Adrenal gland (tissue), 12 donors: Measurements from ENCODE around the gene SBF2. TPM values are rescaled to one million over a fixed set of nuclear protein-coding genes. Genes with fewer than 3 reads are reported as not detected.

ENCODE experiments used
- DNase-seq, 7 donors: peaks; one replicate each; pipeline ENCODE4 v3.0.0-alpha.2; 2019 to 2020
- H3K27ac ChIP-seq, 5 donors: fragments of 200-600 bp; sonication (generic) in 4 of 5; 1 replicate in 3 of 5; 2 replicates in 2 of 5; pipeline versions ENCODE4 v1.5.1 to v1.8.0; 2016 to 2020; ENCODE audit warnings: mild to moderate bottlenecking in 1 of 5
- H3K27me3 ChIP-seq: fragments of 200-600 bp; 2 replicates; pipeline ENCODE4 v1.8.0; 2021
- H3K36me3 ChIP-seq, 2 donors: fragments of 200-600 bp; replicated peaks in 1 of 2; 1 replicate in 1 of 2; 2 replicates in 1 of 2; pipeline versions ENCODE4 v1.5.1 to v1.8.0; 2018 to 2022
- H3K4me1 ChIP-seq, 2 donors: fragments of 200-600 bp; replicated peaks in 1 of 2; 1 replicate in 1 of 2; 2 replicates in 1 of 2; pipeline versions ENCODE4 v1.5.1 to v1.8.0; 2018 to 2021
- H3K4me3 ChIP-seq, 4 donors: fragments of 200-600 bp; sonication (generic) in 3 of 4; one replicate each; pipeline ENCODE4 v1.5.1; 2016 to 2018
- H3K9me3 ChIP-seq, 3 donors: fragments of 200-600 bp; sonication (generic) in 1 of 3; replicated peaks in 1 of 3; 1 replicate in 2 of 3; 2 replicates in 1 of 3; pipeline versions ENCODE4 v1.5.1 to v1.8.0; 2016 to 2021
- POLR2A ChIP-seq, 2 donors: fragments of 450-650 bp; IDR thresholded peaks; one replicate each; pipeline ENCODE4 v1.6.1; 2017; ENCODE audit warnings: antibody characterized with exemption in 2 of 2, mild to moderate bottlenecking in 2 of 2, moderate library complexity in 1 of 2
- WGBS, 4 donors: extraction: QIAGEN DNeasy Blood & Tissue Kit in 2 of 4; methylation state at CpG; one replicate each; pipeline versions ENCODE4 v1.1.5 to v1.1.7; 2013 to 2017; 5-methylcytosine and 5-hydroxymethylcytosine counted together
- intact Hi-C, 2 donors: fragments of 100-400 bp; cut with DNase I; formaldehyde crosslinking; loops; one replicate each; pipeline versions ENCODE4 v1.14.1 to v1.15.0; 2022 to 2023
- polyA plus RNA-seq, 3 donors: library from polyadenylated mRNA; stranded (reverse); fragments of 200-250 nt in 2 of 3; fragments of 350-450 nt in 1 of 3; fragmentation: Illumina TruSeq in 1 of 3; extraction: RNeasy Lipid Tissue Mini Kit (QIAGEN cat#74804) in 1 of 3; gene quantifications; one replicate each; pipeline ENCODE4 v1.2.3, GENCODE V29; 2013 to 2014
- total RNA-seq, 9 donors: library from RNA; depleted of rRNA in 4 of 9; stranded (reverse); fragments of >200 nt in 4 of 9; fragments of 120-200 nt in 1 of 9; fragmentation: NEBNext Ultra II Directional in 1 of 9; extraction: Animal tissue kit (Norgen Biotek cat#: 25700) in 1 of 9; gene quantifications; one replicate each; pipeline versions ENCODE4 v1.1.0 to v1.2.4, GENCODE V29; 2013 to 2023
- TF ChIP-seq, protein P1 (sequence below), 6 experiments: fragments of 450-650 bp in 4 of 6; fragments of 200-600 bp in 2 of 6; sonication (generic) in 1 of 6; IDR thresholded peaks; 1 replicate in 5 of 6; 2 replicates in 1 of 6; pipeline versions ENCODE4 v1.5.1 to v1.8.0; 2016 to 2021; ENCODE audit warnings: antibody characterized with exemption in 6 of 6, mild to moderate bottlenecking in 2 of 6, moderate library complexity in 1 of 6
- donor health status: healthy with polysubstance abuse.
- donor health status: Bipolar disorder and iron deficiency.
- donor health status: DM: yes; HTN: yes; CAD: no.
- donor health status: DM: no; HTN: no; CAD: no.
- donor health status: DM: no; HTN: no; CAD: no.
- donor health status: DM: yes; HTN: yes; CAD: no.

SBF2 gene
- total and polyA plus RNA-seq, 12 donors, result 12.5 to 66.7 (median 38.0) TPM

DNA sequence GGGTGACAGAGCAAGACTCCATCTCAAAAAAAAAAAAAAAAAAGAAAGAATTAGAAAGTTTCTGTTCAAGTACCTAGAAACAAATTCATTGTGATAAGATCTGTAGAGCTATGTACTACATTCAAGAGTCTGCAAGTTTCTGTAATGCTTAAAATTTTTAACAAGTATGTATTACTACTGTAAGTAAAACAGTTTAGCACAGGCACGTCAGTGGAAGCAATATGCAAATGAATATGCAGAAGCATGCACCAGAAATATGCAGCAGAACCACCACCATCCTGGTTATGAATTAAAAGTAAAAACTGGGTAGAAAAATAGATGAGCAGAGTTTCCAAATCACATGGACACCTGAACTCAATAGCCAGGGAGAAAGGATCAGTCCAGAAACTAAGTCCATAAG is 19.3 kb downstream of the SBF2 start:
- Histone ChIP-seq H3K9me3 (no peaks in the 10 kb centered on the region), H3K27ac (no peak overlapping the region), H3K4me3 (no peak overlapping the region), H3K27me3 (no peaks in the 10 kb centered on the region), H3K36me3 (no peaks in the 10 kb centered on the region), H3K4me1 (peaks cover 6 to 11% of the 10 kb centered on the region in 2 donors)
- intact Hi-C loops, result no loop called here
- TF ChIP-seq, protein P1, sequence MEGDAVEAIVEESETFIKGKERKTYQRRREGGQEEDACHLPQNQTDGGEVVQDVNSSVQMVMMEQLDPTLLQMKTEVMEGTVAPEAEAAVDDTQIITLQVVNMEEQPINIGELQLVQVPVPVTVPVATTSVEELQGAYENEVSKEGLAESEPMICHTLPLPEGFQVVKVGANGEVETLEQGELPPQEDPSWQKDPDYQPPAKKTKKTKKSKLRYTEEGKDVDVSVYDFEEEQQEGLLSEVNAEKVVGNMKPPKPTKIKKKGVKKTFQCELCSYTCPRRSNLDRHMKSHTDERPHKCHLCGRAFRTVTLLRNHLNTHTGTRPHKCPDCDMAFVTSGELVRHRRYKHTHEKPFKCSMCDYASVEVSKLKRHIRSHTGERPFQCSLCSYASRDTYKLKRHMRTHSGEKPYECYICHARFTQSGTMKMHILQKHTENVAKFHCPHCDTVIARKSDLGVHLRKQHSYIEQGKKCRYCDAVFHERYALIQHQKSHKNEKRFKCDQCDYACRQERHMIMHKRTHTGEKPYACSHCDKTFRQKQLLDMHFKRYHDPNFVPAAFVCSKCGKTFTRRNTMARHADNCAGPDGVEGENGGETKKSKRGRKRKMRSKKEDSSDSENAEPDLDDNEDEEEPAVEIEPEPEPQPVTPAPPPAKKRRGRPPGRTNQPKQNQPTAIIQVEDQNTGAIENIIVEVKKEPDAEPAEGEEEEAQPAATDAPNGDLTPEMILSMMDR (IDR thresholded peaks at IDR 0.05), result no peak
- DNase-seq, result no peak
- 68 to 89% (median 80%) methylated on average over 1 of the region's 1 CpG for WGBS, 4 donors

DNA sequence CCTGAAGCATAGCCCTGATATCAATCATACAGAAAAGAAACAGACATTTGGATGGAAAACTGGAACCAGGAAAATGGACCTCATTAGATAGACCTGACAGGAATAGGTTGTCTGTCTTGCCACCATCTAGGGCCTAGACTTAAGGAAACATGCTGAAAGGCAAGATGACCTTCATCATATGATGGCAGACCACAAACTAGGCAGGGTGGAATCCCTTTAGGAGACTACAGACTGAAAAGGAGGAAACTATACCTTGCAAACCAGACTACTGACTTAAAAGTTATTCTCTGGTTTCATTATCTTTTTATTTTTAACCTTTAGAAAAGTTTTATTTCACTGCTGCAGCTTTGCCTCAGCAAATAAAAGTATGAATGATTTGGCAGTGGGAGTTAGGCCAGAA is 20.3 kb downstream of the SBF2 start:
- H3K27ac ChIP-seq, result peak overlapping the region in 2 of 5 donors; percentile 54 to 61
- no peak for DNase-seq

DNA sequence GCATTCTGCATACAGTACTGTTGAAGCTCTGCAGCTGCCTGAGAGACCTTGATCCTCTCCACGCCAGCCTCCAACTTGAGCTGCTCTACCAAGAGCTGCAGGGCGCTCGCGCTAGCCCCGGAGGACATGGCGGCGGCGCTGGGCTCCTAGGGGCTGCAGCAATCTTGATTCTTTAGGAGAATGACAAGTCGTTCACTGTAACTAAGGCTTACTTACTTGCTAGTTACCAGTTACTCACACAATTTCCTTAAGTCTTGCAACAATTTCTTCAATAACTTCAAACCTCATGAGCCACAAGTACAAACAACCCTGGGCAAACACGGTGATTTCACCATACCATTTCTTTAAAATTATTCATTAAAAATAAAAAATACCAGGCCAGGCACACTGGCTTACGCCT is 21.9 kb downstream of the SBF2 start:
- WGBS, 4 donors, result 89 to 97% (median 94%) methylated on average over 3 to 11 of the region's 11 CpGs
- H3K4me1 ChIP-seq, result peaks cover 6 to 19% of the 10 kb centered on the region in 2 donors

More for the DNA sequence above, 20.3 kb downstream of the SBF2 start:
- no peaks in the 10 kb centered on the region for H3K36me3 ChIP-seq
- intact Hi-C loops, result no loop called here
- H3K4me1 ChIP-seq, result peaks cover 6 to 15% of the 10 kb centered on the region in 2 donors
- H3K27me3 ChIP-seq, result no peaks in the 10 kb centered on the region
- no peak overlapping the region for H3K4me3 ChIP-seq
- no peaks in the 10 kb centered on the region for H3K9me3 ChIP-seq
- TF ChIP-seq, protein P1 (IDR thresholded peaks at IDR 0.05), result no peak
- TF ChIP-seq POLR2A (IDR thresholded peaks at IDR 0.05), result no peak

DNA sequence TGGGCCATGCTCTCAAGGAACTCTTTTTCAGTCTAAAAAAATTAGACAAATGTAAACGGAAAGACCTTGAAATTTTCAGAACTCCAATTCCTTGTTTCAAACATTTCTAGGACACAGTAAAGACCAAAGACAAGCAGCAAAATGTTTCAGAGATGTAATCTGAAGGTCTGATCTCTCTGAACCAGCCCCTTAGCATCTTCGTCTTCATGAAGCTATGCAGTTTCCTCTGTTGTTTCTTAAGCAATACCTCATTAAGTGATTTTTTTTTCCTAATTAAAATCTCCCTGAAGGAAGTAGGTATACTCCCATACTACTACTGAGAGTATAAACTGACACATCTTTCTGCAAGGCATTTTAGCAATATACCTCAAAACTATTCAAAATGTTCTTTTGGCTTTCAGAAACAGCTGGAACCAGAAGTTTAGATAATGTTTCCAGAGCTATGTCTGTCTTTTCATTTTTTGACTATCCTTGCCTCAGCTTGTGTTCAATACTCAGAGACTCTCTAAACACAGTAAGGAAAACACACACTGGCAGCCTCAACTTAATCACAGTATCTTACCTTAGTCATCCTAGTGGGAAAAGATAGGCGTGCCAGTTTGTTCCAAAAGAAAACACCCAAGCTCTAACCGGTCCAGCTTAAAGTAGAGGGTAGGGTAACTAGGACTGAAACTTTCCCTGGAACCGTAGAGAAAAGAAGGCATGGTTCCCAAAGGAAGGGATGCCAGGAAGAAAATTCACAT is 25.1 kb downstream of the SBF2 start:
- Histone ChIP-seq H3K4me3 (no peak overlapping the region), H3K27me3 (no peaks in the 10 kb centered on the region), H3K9me3 (no peaks in the 10 kb centered on the region), H3K36me3 (no peaks in the 10 kb centered on the region), H3K4me1 (peaks cover 6 to 14% of the 10 kb centered on the region in 2 donors), H3K27ac (no peak overlapping the region)
- 56 to 76% (median 62%) methylated on average over 5 of the region's 5 CpGs for WGBS, 4 donors
- TF ChIP-seq, protein P1 (IDR thresholded peaks at IDR 0.05), result no peak
- no peak for TF ChIP-seq POLR2A (IDR thresholded peaks at IDR 0.05)
- intact Hi-C loops, result no loop called here
- no peak for DNase-seq

More for the DNA sequence above, 21.9 kb downstream of the SBF2 start:
- H3K27ac ChIP-seq, result no peak overlapping the region
- TF ChIP-seq POLR2A (IDR thresholded peaks at IDR 0.05), result no peak
- TF ChIP-seq, protein P1 (IDR thresholded peaks at IDR 0.05), result no peak
- no peak for DNase-seq
- H3K36me3 ChIP-seq, result no peaks in the 10 kb centered on the region
- intact Hi-C loops, result no loop called here
- no peak overlapping the region for H3K4me3 ChIP-seq
- H3K9me3 ChIP-seq, result no peaks in the 10 kb centered on the region
- H3K27me3 ChIP-seq, result no peaks in the 10 kb centered on the region
